WTC11 (cell line): ENCODE data around the gene SCAMP3. TPM values are rescaled to one million over a fixed set of nuclear protein-coding genes. Genes with fewer than 3 reads are reported as not detected.

ENCODE experiments used
- ATAC-seq: fragments of 200-7000 bp; cut with Tn5 transposase; 2 replicates; pipeline ENCODE4 v1.10.0; 2021; ENCODE audit warnings: mild to moderate bottlenecking, moderate library complexity
- CTCF ChIA-PET: fragments of 300-600 bp; sonication (Branson Sonifier 250); formaldehyde crosslinking; loops from one replicate; lab custom pipeline; 2021; ENCODE audit warnings: antibody characterized with exemption; lab: Charles Lee
- POLR2A ChIA-PET: fragments of 350-600 bp; sonication (Branson Sonifier 250); formaldehyde crosslinking; loops from one replicate; lab custom pipeline; 2021; ENCODE audit warnings: antibody characterized with exemption; lab: Charles Lee
- DNase-seq: peaks from one replicate; pipeline ENCODE4 v3.0.0; 2021; ENCODE audit warnings: low spot score
- H3K27ac Mint-ChIP-seq: 2 replicates; pipeline ENCODE4 v1.8.0; 2021; ENCODE audit warnings: mixed read lengths
- H3K27me3 Mint-ChIP-seq: 2 replicates; pipeline ENCODE4 v1.8.0; 2021; ENCODE audit warnings: low read depth, mild to moderate bottlenecking, moderate library complexity, mixed read lengths
- H3K36me3 Mint-ChIP-seq: 2 replicates; pipeline ENCODE4 v1.8.0; 2021; ENCODE audit warnings: mixed read lengths
- H3K4me1 Mint-ChIP-seq: 2 replicates; pipeline ENCODE4 v1.8.0; 2022; ENCODE audit warnings: mixed read lengths
- H3K4me3 Mint-ChIP-seq: 2 replicates; pipeline ENCODE4 v1.8.0; 2021; ENCODE audit warnings: mild to moderate bottlenecking, moderate library complexity, mixed read lengths
- H3K9me3 Mint-ChIP-seq: 2 replicates; pipeline ENCODE4 v1.8.0; 2021; ENCODE audit warnings: mixed read lengths
- AFF4 ChIP-seq: sonication (generic); formaldehyde crosslinking; IDR thresholded peaks from 2 replicates; pipeline ENCODE4 v1.8.1; 2023; ENCODE audit warnings: mild to moderate bottlenecking, missing genetic modification reagents, borderline replicate concordance
- AR ChIP-seq: fragments of 250-450 bp; sonication (Bioruptor Pico); IDR thresholded peaks from 2 replicates; pipeline ENCODE4 v1.9.0; 2021; ENCODE audit warnings: mild to moderate bottlenecking
- CBFB ChIP-seq: sonication (generic); formaldehyde crosslinking; IDR thresholded peaks from 2 replicates; pipeline ENCODE4 v1.8.1; 2022; ENCODE audit warnings: mild to moderate bottlenecking, low read depth, missing genetic modification reagents
- ERG ChIP-seq: fragments of 250-450 bp; sonication (Bioruptor Pico); IDR thresholded peaks from 2 replicates; pipeline ENCODE4 v1.8.0; 2021; ENCODE audit warnings: mild to moderate bottlenecking
- GABPB1 ChIP-seq: sonication (generic); formaldehyde crosslinking; IDR thresholded peaks from 2 replicates; pipeline ENCODE4 v1.8.1; 2023; ENCODE audit warnings: mild to moderate bottlenecking, missing genetic modification reagents
- HMGXB4 ChIP-seq: sonication (generic); formaldehyde crosslinking; IDR thresholded peaks from 2 replicates; pipeline ENCODE4 v1.8.1; 2023; ENCODE audit warnings: mild to moderate bottlenecking, moderate library complexity, missing genetic modification reagents
- KAT7 ChIP-seq: sonication (generic); formaldehyde crosslinking; IDR thresholded peaks from 2 replicates; pipeline ENCODE4 v1.8.1; 2023; ENCODE audit warnings: missing genetic modification reagents, mild to moderate bottlenecking, borderline replicate concordance
- NFYB ChIP-seq: sonication (generic); formaldehyde crosslinking; conservative IDR thresholded peaks from 2 replicates; pipeline ENCODE4 v1.8.0; 2022; ENCODE audit warnings: low read depth, missing genetic modification reagents
- SMAD3 ChIP-seq: sonication (generic); formaldehyde crosslinking; IDR thresholded peaks from 2 replicates; pipeline ENCODE4 v1.8.0; 2022; ENCODE audit warnings: missing genetic modification reagents, mild to moderate bottlenecking, borderline replicate concordance
- SMAD4 ChIP-seq: sonication (generic); formaldehyde crosslinking; IDR thresholded peaks from 2 replicates; pipeline ENCODE4 v1.8.0; 2022; ENCODE audit warnings: mild to moderate bottlenecking, missing genetic modification reagents
- ZNF232 ChIP-seq: sonication (generic); formaldehyde crosslinking; IDR thresholded peaks from 2 replicates; pipeline ENCODE4 v1.8.0; 2022; ENCODE audit warnings: mild to moderate bottlenecking, missing genetic modification reagents
- ZNF317 ChIP-seq: sonication (generic); formaldehyde crosslinking; IDR thresholded peaks from 2 replicates; pipeline ENCODE4 v1.8.1; 2023; ENCODE audit warnings: low read depth, mild to moderate bottlenecking, moderate library complexity, missing genetic modification reagents, borderline replicate concordance
- ZNF396 ChIP-seq: fragments of 250-450 bp; sonication (Bioruptor Pico); IDR thresholded peaks from 2 replicates; pipeline ENCODE4 v1.8.0; 2021; ENCODE audit warnings: mild to moderate bottlenecking, moderate library complexity, borderline replicate concordance
- ZNF423 ChIP-seq: fragments of 250-450 bp; sonication (Bioruptor Pico); IDR thresholded peaks from 2 replicates; pipeline ENCODE4 v2.1.2; 2022; ENCODE audit warnings: mild to moderate bottlenecking, moderate library complexity
- ZNF512 ChIP-seq: sonication (generic); formaldehyde crosslinking; IDR thresholded peaks from 2 replicates; pipeline ENCODE4 v1.8.1; 2022; ENCODE audit warnings: missing genetic modification reagents, borderline replicate concordance
- ZNF532 ChIP-seq: fragments of 250-450 bp; sonication (Bioruptor Pico); IDR thresholded peaks from 2 replicates; pipeline ENCODE4 v1.9.0; 2021; ENCODE audit warnings: mild to moderate bottlenecking, borderline replicate concordance
- total RNA-seq: library from RNA; stranded (reverse); gene quantifications from 3 replicates; pipeline ENCODE4 v1.2.3, GENCODE V29; 2021

SCAMP3 gene
- total RNA-seq, 1 experiment from 2014 or later: 58.8 TPM

GRCh38 chr1:155277070-155277901 lies 15.1 kb upstream of the SCAMP3 start, which contains the start of gene HCN3 (continued):
- TF ChIP-seq HMGXB4 (CRISPR knock-in tag): peak; percentile 84; the same call in 1 of the 2 replicates
- TF ChIP-seq CBFB: peak; percentile 82; the same call in 1 of the 2 replicates

- H3K4me3 Mint-ChIP-seq: peak within 1 kb of the TSS; percentile 89
- POLR2A ChIA-PET: interaction anchor here (0.5 to 2.6 kb wide), 13 partner anchors 10 to 703 kb away, joined by 3 to 13 read pairs (median 4); partner anchors contain the start of genes RUSC1 and SCAMP3
- peak; percentile 98 for DNase-seq
- TF ChIP-seq AR: no peak
- TF ChIP-seq GABPB1 (CRISPR knock-in tag): peak; percentile 70
- TF ChIP-seq SMAD4 (CRISPR knock-in tag): no peak
- no peak for TF ChIP-seq ZNF512 (CRISPR knock-in tag)
- no peak for TF ChIP-seq ZNF317 (CRISPR knock-in tag)
- TF ChIP-seq NFYB (CRISPR knock-in tag): no peak
- TF ChIP-seq ZNF532 (CRISPR knock-in tag): no peak
- TF ChIP-seq SMAD3: no peak
- no peak for TF ChIP-seq AFF4 (CRISPR knock-in tag)
- no peak for TF ChIP-seq ZNF396 (CRISPR knock-in tag)
- peak; percentile 80; the same call in 1 of the 2 replicates for TF ChIP-seq ZNF232 (CRISPR knock-in tag)
- TF ChIP-seq KAT7 (CRISPR knock-in tag): no peak
- no peak for TF ChIP-seq ERG (CRISPR knock-in tag)
- no peak for TF ChIP-seq ZNF423 (CRISPR knock-in tag)
Observed at GRCh38 chr1:155273343-155274245, 11.4 kb upstream of the SCAMP3 start, which contains the start of gene CLK2. Gene CLK2, minus strand, starts transcription at chr1:155273504. Its CDS starts 2,527 bp downstream, at chr1:155270977.

More at GRCh38 chr1:155273343-155274245, 11.4 kb upstream of the SCAMP3 start, which contains the start of gene CLK2:
- H3K27ac Mint-ChIP-seq: peak within 1 kb of the TSS; percentile 99
- peak; percentile 79 for ATAC-seq
- peaks cover 30% of the 10 kb centered on the region for H3K4me1 Mint-ChIP-seq
- CTCF ChIA-PET: interaction anchor here (0.5 to 4.1 kb wide), 17 partner anchors 18 to 978 kb away, joined by 3 to 70 read pairs (median 4); partner anchors contain the start of genes ENTREP3, KRTCAP2, MTX1 and RUSC1
- H3K9me3 Mint-ChIP-seq: no peaks in the 10 kb centered on the region
- H3K27me3 Mint-ChIP-seq: peaks cover 18% of the 10 kb centered on the region
- peaks cover 36% of the 10 kb centered on the region for H3K36me3 Mint-ChIP-seq
